Measurements from ENCODE around the gene BCR. TPM values are rescaled to one million over a fixed set of nuclear protein-coding genes. Genes with fewer than 3 reads are reported as not detected.

The BCR gene
- total and polyA plus RNA-seq, 2 of the 4 experiments (the other 2 are of a cell fraction), result 28.9 to 44.6 TPM

DNA sequence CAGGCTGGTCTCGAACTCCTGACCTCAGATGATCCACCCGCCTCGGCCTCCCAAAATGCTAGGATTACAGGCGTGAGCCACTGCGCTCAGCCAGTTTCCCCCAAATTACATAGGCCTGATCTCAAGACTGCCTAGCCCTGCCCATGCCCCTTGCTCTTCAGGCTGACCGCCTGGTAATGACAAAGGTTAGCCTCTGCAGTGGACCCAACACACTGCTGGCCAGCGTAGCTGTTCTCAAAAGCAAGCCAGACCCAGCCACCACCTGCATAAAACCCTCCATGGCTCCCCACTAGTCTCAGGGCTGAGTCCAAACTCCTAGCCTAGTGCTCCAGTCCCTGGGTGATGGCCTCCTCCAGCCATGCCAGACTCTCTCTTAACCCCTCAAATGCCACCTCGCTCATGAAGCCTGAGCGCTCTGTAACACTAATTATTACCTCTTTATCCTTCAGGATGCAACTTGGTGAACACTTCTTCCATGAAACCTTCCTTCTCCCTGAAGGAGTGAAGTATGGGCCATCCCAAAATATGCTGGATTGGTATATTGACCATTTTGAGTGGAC, 37.7 kb upstream of the BCR start:
- ChIA-PET CTCF (no interaction called here), POLR2A (ENCODE audit: unreplicated experiment) (no interaction called here)
- Histone ChIP-seq H2BK15ac (ENCODE audit: low read depth, low read length) (no peak overlapping the region), H4K20me1 (ENCODE audit: insufficient read depth, low read length) (no peaks in the 10 kb centered on the region), H2AK9ac (replicated peaks; ENCODE audit: low read depth, low read length, poor library complexity) (no peak overlapping the region), H2BK20ac (ENCODE audit: low read depth, low read length) (no peak overlapping the region), H4K8ac (ENCODE audit: low read depth in 2 of 2, low read length in 2 of 2) (no peak overlapping the region), H4K5ac (ENCODE audit: low read depth, low read length) (no peak overlapping the region), H3K9me1 (ENCODE audit: insufficient read depth, low read length) (peaks cover 6% of the 10 kb centered on the region; the same call in 1 of the 2 replicates), H3K9ac (ENCODE audit: low read depth, low read length) (no peak overlapping the region), H3K23ac (ENCODE audit: low read depth, low read length) (no peak overlapping the region), H3K36me3 (ENCODE audit: control insufficient read depth, insufficient read depth, low read length) (no peaks in the 10 kb centered on the region), H3K4ac (ENCODE audit: low read depth, low read length) (no peak overlapping the region), H3K27me3 (ENCODE audit: control insufficient read depth, insufficient read depth, low read length) (no peaks in the 10 kb centered on the region), H2AK5ac (ENCODE audit: low read depth, low read length) (no peak overlapping the region), H3K27ac (ENCODE audit: insufficient read depth, low read length) (no peak overlapping the region), H2BK120ac (ENCODE audit: low read depth, low read length) (no peak overlapping the region), H3K18ac (ENCODE audit: low read depth, low read length) (no peak overlapping the region), H3K9me3 (ENCODE audit: control insufficient read depth, insufficient read depth, low read length) (no peaks in the 10 kb centered on the region), H4K91ac (ENCODE audit: insufficient read depth, low read depth, low read length) (no peak overlapping the region), H3K4me3 (ENCODE audit: insufficient read depth, low read depth, low read length) (no peak overlapping the region), H3K4me2 (ENCODE audit: low read depth, low read length) (no peak overlapping the region), H2BK5ac (ENCODE audit: low read depth, low read length, poor library complexity, severe bottlenecking) (no peak overlapping the region), H3K56ac (ENCODE audit: extremely low read depth, insufficient read depth, low read length) (no peak overlapping the region), H3K4me1 (ENCODE audit: control insufficient read depth, insufficient read depth, low read length) (peaks cover 19% of the 10 kb centered on the region), H3K79me1 (ENCODE audit: low read depth in 1 of 2, low read length in 2 of 2) (peaks cover 0 to 6% of the 10 kb centered on the region in 2 experiments; a peak in 1 of 4 replicates), H3K14ac (replicated peaks; ENCODE audit: low read depth, low read length) (no peak overlapping the region), H2AFZ (replicated peaks; ENCODE audit: low read length, poor library complexity) (peak overlapping the region; percentile 34)
- dilution Hi-C loops (cut with HindIII; ENCODE audit: low sequenced_read_pairs, unreplicated experiment), result no loop called here
- DNase-seq (no peak), ATAC-seq (ENCODE audit: low read depth) (no peak)
- TF ChIP-seq, protein P1, sequence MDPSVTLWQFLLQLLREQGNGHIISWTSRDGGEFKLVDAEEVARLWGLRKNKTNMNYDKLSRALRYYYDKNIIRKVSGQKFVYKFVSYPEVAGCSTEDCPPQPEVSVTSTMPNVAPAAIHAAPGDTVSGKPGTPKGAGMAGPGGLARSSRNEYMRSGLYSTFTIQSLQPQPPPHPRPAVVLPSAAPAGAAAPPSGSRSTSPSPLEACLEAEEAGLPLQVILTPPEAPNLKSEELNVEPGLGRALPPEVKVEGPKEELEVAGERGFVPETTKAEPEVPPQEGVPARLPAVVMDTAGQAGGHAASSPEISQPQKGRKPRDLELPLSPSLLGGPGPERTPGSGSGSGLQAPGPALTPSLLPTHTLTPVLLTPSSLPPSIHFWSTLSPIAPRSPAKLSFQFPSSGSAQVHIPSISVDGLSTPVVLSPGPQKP (IDR thresholded peaks at IDR 0.05; ENCODE audit: borderline replicate concordance, low read depth, low read length), result no peak
- TF ChIP-seq, protein P2, sequence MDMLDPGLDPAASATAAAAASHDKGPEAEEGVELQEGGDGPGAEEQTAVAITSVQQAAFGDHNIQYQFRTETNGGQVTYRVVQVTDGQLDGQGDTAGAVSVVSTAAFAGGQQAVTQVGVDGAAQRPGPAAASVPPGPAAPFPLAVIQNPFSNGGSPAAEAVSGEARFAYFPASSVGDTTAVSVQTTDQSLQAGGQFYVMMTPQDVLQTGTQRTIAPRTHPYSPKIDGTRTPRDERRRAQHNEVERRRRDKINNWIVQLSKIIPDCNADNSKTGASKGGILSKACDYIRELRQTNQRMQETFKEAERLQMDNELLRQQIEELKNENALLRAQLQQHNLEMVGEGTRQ (IDR thresholded peaks at IDR 0.05; ENCODE audit: low read depth, low read length), result no peak
- no peak for TF ChIP-seq BHLHE40 (IDR thresholded peaks at IDR 0.05; ENCODE audit: low read depth, low read length)
- no peak for TF ChIP-seq CEBPB (IDR thresholded peaks at IDR 0.05; ENCODE audit: low read depth, low read length)
- TF ChIP-seq POLR2A (IDR thresholded peaks at IDR 0.05; ENCODE audit: low read depth, low read length), result no peak
- no peak for TF ChIP-seq RAD21 (IDR thresholded peaks at IDR 0.05; ENCODE audit: low read length)
- TF ChIP-seq FOS (IDR thresholded peaks at IDR 0.05; ENCODE audit: low read depth, low read length), result no peak
- TF ChIP-seq MAFK (IDR thresholded peaks at IDR 0.05; ENCODE audit: low read depth, low read length), result no peak
- TF ChIP-seq, protein P3, sequence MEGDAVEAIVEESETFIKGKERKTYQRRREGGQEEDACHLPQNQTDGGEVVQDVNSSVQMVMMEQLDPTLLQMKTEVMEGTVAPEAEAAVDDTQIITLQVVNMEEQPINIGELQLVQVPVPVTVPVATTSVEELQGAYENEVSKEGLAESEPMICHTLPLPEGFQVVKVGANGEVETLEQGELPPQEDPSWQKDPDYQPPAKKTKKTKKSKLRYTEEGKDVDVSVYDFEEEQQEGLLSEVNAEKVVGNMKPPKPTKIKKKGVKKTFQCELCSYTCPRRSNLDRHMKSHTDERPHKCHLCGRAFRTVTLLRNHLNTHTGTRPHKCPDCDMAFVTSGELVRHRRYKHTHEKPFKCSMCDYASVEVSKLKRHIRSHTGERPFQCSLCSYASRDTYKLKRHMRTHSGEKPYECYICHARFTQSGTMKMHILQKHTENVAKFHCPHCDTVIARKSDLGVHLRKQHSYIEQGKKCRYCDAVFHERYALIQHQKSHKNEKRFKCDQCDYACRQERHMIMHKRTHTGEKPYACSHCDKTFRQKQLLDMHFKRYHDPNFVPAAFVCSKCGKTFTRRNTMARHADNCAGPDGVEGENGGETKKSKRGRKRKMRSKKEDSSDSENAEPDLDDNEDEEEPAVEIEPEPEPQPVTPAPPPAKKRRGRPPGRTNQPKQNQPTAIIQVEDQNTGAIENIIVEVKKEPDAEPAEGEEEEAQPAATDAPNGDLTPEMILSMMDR (conservative IDR thresholded peaks at IDR 0.05; ENCODE audit: low read depth, low read length), result no peak
- no peak for TF ChIP-seq MXI1 (IDR thresholded peaks at IDR 0.05; ENCODE audit: borderline replicate concordance, low read depth, low read length)
- no peak for TF ChIP-seq SMC3 (IDR thresholded peaks at IDR 0.05; ENCODE audit: low read depth, low read length)
- no peak for TF ChIP-seq NFE2L2 (IDR thresholded peaks at IDR 0.05; ENCODE audit: low read depth, low read length)
- no peak for TF ChIP-seq RCOR1 (IDR thresholded peaks at IDR 0.05; ENCODE audit: insufficient replicate concordance, low read length)
- TF ChIP-seq CHD1 (IDR thresholded peaks at IDR 0.05; ENCODE audit: low read depth, low read length), result no peak
- TF ChIP-seq RFX5 (IDR thresholded peaks at IDR 0.05; ENCODE audit: low read depth, low read length), result no peak
- no peak for TF ChIP-seq MAZ (IDR thresholded peaks at IDR 0.05; ENCODE audit: borderline replicate concordance, low read depth, low read length)
- BruUV-seq (replicated peaks), result no TSS peak
- in situ Hi-C loops (cut with MboI; ENCODE audit: low sequenced_read_pairs), result no loop called here
- intact Hi-C loops (cut with micrococcal nuclease), result no loop called here
- 77% methylated on average over 3 of the region's 9 CpGs; no CpG with 5 or more reads in 1 of the 2 experiments for WGBS, 2 experiments (ENCODE audit: extremely low coverage in 2 of 2, insufficient read length in 1 of 2)

All from IMR-90 (cell line).